HTERT RPE-1 (cell line): ENCODE data around the gene RAF1.
"Not testable (repeated sequence)": the region's sequence is repeated elsewhere in the genome, so short reads cannot be mapped to it uniquely, and the experiment has no call there.

Experiments
- in situ Hi-C: fragments of 300-500 bp; cut with MboI; formaldehyde crosslinking; loops from 4 replicates; pipeline ENCODE4 v1.14.3; 2020; ENCODE audit warnings: low sequenced_read_pairs

Gene RAF1

GRCh38 chr3:12677616-12678015 lies 13.7 kb upstream of the RAF1 start:
- in situ Hi-C loops: no loop called here

- in situ Hi-C loops: no loop called here
Observed at GRCh38 chr3:12675115-12675810, 11.3 kb upstream of the RAF1 start.

GRCh38 chr3:12673956-12674736 lies 10.2 kb upstream of the RAF1 start:
- in situ Hi-C loops: not testable (repeated sequence)

- in situ Hi-C loops: no loop called here
Observed at GRCh38 chr3:12671120-12671450, 7.2 kb upstream of the RAF1 start.

GRCh38 chr3:12670365-12671119 lies 6.6 kb upstream of the RAF1 start:
- in situ Hi-C loops: no loop called here

- in situ Hi-C loops: no loop called here
Observed at GRCh38 chr3:12663401-12663935, 449 bp downstream of the RAF1 start.

GRCh38 chr3:12662593-12663400 lies 1.1 kb downstream of the RAF1 start:
- in situ Hi-C loops: no loop called here

- in situ Hi-C loops: no loop called here
Observed at GRCh38 chr3:12661926-12662592, 1.9 kb downstream of the RAF1 start.

GRCh38 chr3:12661375-12661774 lies 2.5 kb downstream of the RAF1 start:
- in situ Hi-C loops: not testable (repeated sequence)

- in situ Hi-C loops: no loop called here
Observed at GRCh38 chr3:12660196-12660595, 3.7 kb downstream of the RAF1 start.

- in situ Hi-C loops: no loop called here
Observed at GRCh38 chr3:12659316-12660015, 4.5 kb downstream of the RAF1 start.

GRCh38 chr3:12658593-12659058 lies 5.3 kb downstream of the RAF1 start:
- in situ Hi-C loops: no loop called here

- in situ Hi-C loops: no loop called here
Observed at GRCh38 chr3:12656850-12657249, 7.1 kb downstream of the RAF1 start.

- in situ Hi-C loops: no loop called here
Observed at GRCh38 chr3:12656193-12656592, 7.7 kb downstream of the RAF1 start.

- in situ Hi-C loops: no loop called here
Observed at GRCh38 chr3:12655701-12656100, 8.2 kb downstream of the RAF1 start.

- in situ Hi-C loops: no loop called here
Observed at GRCh38 chr3:12653747-12654146, 10.2 kb downstream of the RAF1 start.

GRCh38 chr3:12648384-12648959 lies 15.4 kb downstream of the RAF1 start:
- in situ Hi-C loops: no loop called here

- in situ Hi-C loops: no loop called here
Observed at GRCh38 chr3:12644331-12644937, 19.5 kb downstream of the RAF1 start.

- in situ Hi-C loops: no loop called here
Observed at GRCh38 chr3:12643724-12644123, 20.2 kb downstream of the RAF1 start.
